ENCODE results near the gene KRTAP19-1. TPM values are rescaled to one million over a fixed set of nuclear protein-coding genes. Genes with fewer than 3 reads are reported as not detected.

KRTAP19-1 gene
- total and polyA plus RNA-seq, 4 donors, result not detected

DNA sequence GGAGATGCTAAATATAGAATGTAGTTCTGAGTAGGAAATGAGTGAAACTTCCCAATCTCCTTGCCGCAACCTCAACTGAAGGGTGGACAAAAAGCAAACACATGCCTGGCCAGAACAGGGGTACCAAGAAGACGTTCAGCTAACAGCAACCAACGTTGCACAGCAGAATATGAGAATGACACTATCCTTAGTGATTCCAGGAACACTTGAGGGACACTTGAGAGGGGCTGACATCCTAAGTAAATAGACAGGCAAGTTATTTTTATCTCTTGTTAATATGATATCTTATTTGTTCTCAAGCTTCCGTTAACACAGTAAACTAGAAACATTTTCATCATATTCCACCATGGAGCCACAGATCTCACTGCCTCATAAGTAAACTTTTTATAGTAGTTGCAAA lies 908 bp downstream of the KRTAP19-1 start:
- TF ChIP-seq, protein P1, sequence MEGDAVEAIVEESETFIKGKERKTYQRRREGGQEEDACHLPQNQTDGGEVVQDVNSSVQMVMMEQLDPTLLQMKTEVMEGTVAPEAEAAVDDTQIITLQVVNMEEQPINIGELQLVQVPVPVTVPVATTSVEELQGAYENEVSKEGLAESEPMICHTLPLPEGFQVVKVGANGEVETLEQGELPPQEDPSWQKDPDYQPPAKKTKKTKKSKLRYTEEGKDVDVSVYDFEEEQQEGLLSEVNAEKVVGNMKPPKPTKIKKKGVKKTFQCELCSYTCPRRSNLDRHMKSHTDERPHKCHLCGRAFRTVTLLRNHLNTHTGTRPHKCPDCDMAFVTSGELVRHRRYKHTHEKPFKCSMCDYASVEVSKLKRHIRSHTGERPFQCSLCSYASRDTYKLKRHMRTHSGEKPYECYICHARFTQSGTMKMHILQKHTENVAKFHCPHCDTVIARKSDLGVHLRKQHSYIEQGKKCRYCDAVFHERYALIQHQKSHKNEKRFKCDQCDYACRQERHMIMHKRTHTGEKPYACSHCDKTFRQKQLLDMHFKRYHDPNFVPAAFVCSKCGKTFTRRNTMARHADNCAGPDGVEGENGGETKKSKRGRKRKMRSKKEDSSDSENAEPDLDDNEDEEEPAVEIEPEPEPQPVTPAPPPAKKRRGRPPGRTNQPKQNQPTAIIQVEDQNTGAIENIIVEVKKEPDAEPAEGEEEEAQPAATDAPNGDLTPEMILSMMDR (IDR thresholded peaks at IDR 0.05; ENCODE audit: control extremely low read depth, extremely low read depth), result no peak
- 45 to 49% methylated on average over 4 of the region's 4 CpGs for WGBS, 2 donors
- H3K27me3 ChIP-seq (ENCODE audit: control insufficient read depth in 3 of 3, insufficient read depth in 3 of 3, low read length in 2 of 3), result no peaks in the 10 kb centered on the region
- no peaks in the 10 kb centered on the region for H3K36me3 ChIP-seq (ENCODE audit: control insufficient read depth in 4 of 4, insufficient read depth in 4 of 4, low read length in 4 of 4)
- no peak overlapping the region for H3K4me3 ChIP-seq
- no peaks in the 10 kb centered on the region for H3K9me3 ChIP-seq (ENCODE audit: control insufficient read depth in 4 of 4, insufficient read depth in 3 of 4, low read length in 3 of 4)
- ATAC-seq (ENCODE audit: insufficient read depth, low FRiP score) (no peak), DNase-seq (no peak)
- H3K9ac ChIP-seq (ENCODE audit: insufficient read depth in 1 of 2, low read length in 2 of 2), result no peak overlapping the region
- no peaks in the 10 kb centered on the region for H3K4me1 ChIP-seq (ENCODE audit: control insufficient read depth in 5 of 5, insufficient read depth in 5 of 5, low read length in 5 of 5)
- peak overlapping the region in 1 of 2 donors; percentile 56 for H3K27ac ChIP-seq (ENCODE audit: low read depth in 1 of 2, low read length in 1 of 2)

DNA sequence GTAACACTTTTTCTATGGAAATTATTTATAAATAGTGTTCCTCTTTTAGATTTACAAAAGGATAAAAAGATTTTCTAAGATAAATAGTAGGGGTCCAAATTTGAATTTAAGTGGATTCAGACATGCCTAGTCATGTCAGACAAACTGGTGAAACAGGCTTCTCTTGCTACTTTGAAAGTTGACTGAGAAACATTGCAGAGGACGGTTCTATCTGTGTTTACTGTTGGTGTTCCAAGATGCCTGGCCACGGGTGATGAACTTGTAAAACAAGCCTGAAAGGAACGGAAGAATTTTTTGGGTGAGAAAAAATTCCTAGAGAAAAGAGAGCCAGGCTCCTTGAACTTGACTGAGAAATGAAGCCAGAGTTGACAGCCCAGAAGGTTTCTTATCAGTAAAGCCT lies 2.2 kb downstream of the KRTAP19-1 start:
- Histone ChIP-seq H3K9me3 (ENCODE audit: control insufficient read depth in 4 of 4, insufficient read depth in 3 of 4, low read length in 3 of 4) (no peaks in the 10 kb centered on the region), H3K4me1 (ENCODE audit: control insufficient read depth in 5 of 5, insufficient read depth in 5 of 5, low read length in 5 of 5) (no peaks in the 10 kb centered on the region), H3K36me3 (ENCODE audit: control insufficient read depth in 4 of 4, insufficient read depth in 4 of 4, low read length in 4 of 4) (no peaks in the 10 kb centered on the region), H3K27me3 (ENCODE audit: control insufficient read depth in 3 of 3, insufficient read depth in 3 of 3, low read length in 2 of 3) (no peaks in the 10 kb centered on the region), H3K9ac (ENCODE audit: insufficient read depth in 1 of 2, low read length in 2 of 2) (no peak overlapping the region), H3K4me3 (no peak overlapping the region), H3K27ac (ENCODE audit: low read depth in 1 of 2, low read length in 1 of 2) (no peak overlapping the region)
- DNase-seq (no peak), ATAC-seq (ENCODE audit: insufficient read depth, low FRiP score) (no peak)
- WGBS, 2 donors, result 41 to 65% methylated on average over 3 of the region's 3 CpGs
- TF ChIP-seq, protein P1 (IDR thresholded peaks at IDR 0.05; ENCODE audit: control extremely low read depth, extremely low read depth), result no peak

DNA sequence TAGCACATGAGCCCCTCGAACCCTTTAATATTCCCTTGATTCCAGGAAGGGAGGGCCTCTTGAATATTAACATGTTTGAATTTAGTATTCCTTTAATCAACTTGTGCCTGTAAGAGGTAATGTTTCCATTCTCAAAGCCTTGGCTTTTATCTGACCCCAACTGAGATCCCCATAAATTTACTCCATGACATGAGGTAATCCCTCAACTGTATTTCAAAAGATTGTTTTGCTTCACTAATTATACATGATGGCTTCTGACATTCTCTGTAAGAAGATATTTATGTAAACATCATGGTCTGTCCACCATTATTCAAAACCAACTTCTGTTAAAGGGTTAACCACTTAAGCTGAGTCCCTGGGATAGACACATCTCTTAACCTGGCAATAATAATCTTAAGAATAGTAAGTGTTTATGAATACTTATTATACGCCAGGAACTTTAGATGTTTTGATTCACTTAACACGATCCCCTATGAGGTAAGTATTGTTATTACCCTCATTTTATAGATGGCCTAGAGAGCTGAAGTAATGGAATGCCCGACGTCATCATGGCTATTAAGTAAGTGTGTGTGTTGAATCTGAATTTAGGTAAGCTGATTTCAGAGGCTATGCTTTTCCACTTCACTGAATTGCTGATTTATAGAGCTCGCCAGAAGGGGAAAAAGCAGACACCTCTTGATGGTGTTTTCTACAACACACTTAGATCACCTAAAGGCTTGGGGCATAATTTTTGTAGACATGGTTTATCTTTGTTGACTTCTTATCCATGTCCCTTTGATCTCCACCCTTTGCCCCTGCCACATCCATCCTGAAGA lies 11.1 kb downstream of the KRTAP19-1 start:
- ATAC-seq (ENCODE audit: insufficient read depth, low FRiP score) (no peak), DNase-seq (no peak)

More for the DNA sequence above, 11.1 kb downstream of the KRTAP19-1 start:
- H3K4me3 ChIP-seq, result no peak overlapping the region
- no peak overlapping the region for H3K9ac ChIP-seq (ENCODE audit: insufficient read depth in 1 of 2, low read length in 2 of 2)
- H3K4me1 ChIP-seq (ENCODE audit: control insufficient read depth in 5 of 5, insufficient read depth in 5 of 5, low read length in 5 of 5), result no peaks in the 10 kb centered on the region
- H3K9me3 ChIP-seq (ENCODE audit: control insufficient read depth in 4 of 4, insufficient read depth in 3 of 4, low read length in 3 of 4), result no peaks in the 10 kb centered on the region
- no peak overlapping the region for H3K27ac ChIP-seq (ENCODE audit: low read depth in 1 of 2, low read length in 1 of 2)
- H3K27me3 ChIP-seq (ENCODE audit: control insufficient read depth in 3 of 3, insufficient read depth in 3 of 3, low read length in 2 of 3), result no peaks in the 10 kb centered on the region
- WGBS, 2 donors, result 49 to 71% methylated on average over 6 of the region's 6 CpGs
- TF ChIP-seq, protein P1 (IDR thresholded peaks at IDR 0.05; ENCODE audit: control extremely low read depth, extremely low read depth), result no peak
- no peaks in the 10 kb centered on the region for H3K36me3 ChIP-seq (ENCODE audit: control insufficient read depth in 4 of 4, insufficient read depth in 4 of 4, low read length in 4 of 4)
